Measurements from ENCODE around the gene CFAP54. TPM values are rescaled to one million over a fixed set of nuclear protein-coding genes. Genes with fewer than 3 reads are reported as not detected.

Gene CFAP54
- polyA plus RNA-seq, 1 of the 3 experiments (the other 2 are of a cell fraction), result 0.87 TPM

DNA sequence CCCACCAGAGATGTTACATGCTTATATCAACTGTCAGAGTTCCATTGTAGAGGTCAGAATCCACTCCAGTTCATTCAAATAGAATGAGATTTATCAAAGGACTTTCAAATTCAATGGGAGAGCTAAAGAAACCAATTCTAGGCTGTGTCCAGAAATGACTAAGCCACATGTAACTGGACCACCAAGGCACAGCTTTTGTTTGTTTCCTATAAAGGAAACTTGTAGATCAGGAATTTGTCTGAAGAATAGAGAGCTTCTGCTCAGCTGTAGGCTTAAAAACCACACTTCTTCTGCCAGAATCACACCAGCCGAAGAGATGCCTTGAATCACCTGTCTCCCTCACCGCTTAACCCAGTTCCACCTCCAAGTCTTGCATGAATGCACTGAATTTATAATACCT, 283.7 kb downstream of the CFAP54 start:
- no peak for DNase-seq
- Histone ChIP-seq H3K79me2 (ENCODE audit: insufficient read depth) (no peaks in the 10 kb centered on the region), H3K9me2 (no peaks in the 10 kb centered on the region), H2AFZ (ENCODE audit: low read depth) (no peak overlapping the region), H3F3A (replicated peaks; ENCODE audit: insufficient read depth) (peaks cover 7% of the 10 kb centered on the region), H3K4me3 (ENCODE audit: low read depth in 2 of 2, low read length in 1 of 2) (no peak overlapping the region), H4K20me1 (ENCODE audit: insufficient read depth) (no peaks in the 10 kb centered on the region), H3K9ac (no peak overlapping the region), H3K4me2 (no peak overlapping the region), H3K27ac (ENCODE audit: low read depth in 2 of 2, low read length in 1 of 2) (no peak overlapping the region), H3K36me3 (replicated peaks in 1 of 2; ENCODE audit: control insufficient read depth in 1 of 2, insufficient read depth in 2 of 2, low read length in 1 of 2) (no peaks in the 10 kb centered on the region), H3K9me3 (no peaks in the 10 kb centered on the region), H3K4me1 (ENCODE audit: control insufficient read depth in 1 of 2, insufficient read depth in 2 of 2, low read depth in 1 of 2, low read length in 1 of 2) (no peaks in the 10 kb centered on the region), H3K27me3 (ENCODE audit: insufficient read depth) (no peaks in the 10 kb centered on the region)
- POLR2A ChIA-PET, result no interaction called here
- CTCF ChIA-PET, result no interaction called here
- no peak for TF ChIP-seq CHD2 (IDR thresholded peaks at IDR 0.05; ENCODE audit: low read length, partially characterized antibody)
- TF ChIP-seq FOXM1 (IDR thresholded peaks at IDR 0.05; ENCODE audit: low read depth), result no peak
- TF ChIP-seq TCF12 (IDR thresholded peaks at IDR 0.05), result no peak
- TF ChIP-seq RXRA (IDR thresholded peaks at IDR 0.05; ENCODE audit: borderline replicate concordance, low read depth), result no peak
- TF ChIP-seq ZBTB33 (IDR thresholded peaks at IDR 0.05; ENCODE audit: borderline replicate concordance, low read depth), result no peak
- no peak for TF ChIP-seq NRF1 (IDR thresholded peaks at IDR 0.05; ENCODE audit: low read depth, low read length)
- TF ChIP-seq JUND (IDR thresholded peaks at IDR 0.05), result no peak
- TF ChIP-seq FOXJ3 (CRISPR knock-in tag; IDR thresholded peaks at IDR 0.05), result no peak
- TF ChIP-seq SMC3 (IDR thresholded peaks at IDR 0.05; ENCODE audit: low read depth, low read length), result no peak
- no peak for TF ChIP-seq YY1 (IDR thresholded peaks at IDR 0.05; ENCODE audit: low read depth)
- no peak for TF ChIP-seq TAF1 (IDR thresholded peaks at IDR 0.05; ENCODE audit: borderline replicate concordance, low read depth, low read length)
- TF ChIP-seq RCOR1 (IDR thresholded peaks at IDR 0.05; ENCODE audit: low read length), result no peak
- TF ChIP-seq, protein P1, sequence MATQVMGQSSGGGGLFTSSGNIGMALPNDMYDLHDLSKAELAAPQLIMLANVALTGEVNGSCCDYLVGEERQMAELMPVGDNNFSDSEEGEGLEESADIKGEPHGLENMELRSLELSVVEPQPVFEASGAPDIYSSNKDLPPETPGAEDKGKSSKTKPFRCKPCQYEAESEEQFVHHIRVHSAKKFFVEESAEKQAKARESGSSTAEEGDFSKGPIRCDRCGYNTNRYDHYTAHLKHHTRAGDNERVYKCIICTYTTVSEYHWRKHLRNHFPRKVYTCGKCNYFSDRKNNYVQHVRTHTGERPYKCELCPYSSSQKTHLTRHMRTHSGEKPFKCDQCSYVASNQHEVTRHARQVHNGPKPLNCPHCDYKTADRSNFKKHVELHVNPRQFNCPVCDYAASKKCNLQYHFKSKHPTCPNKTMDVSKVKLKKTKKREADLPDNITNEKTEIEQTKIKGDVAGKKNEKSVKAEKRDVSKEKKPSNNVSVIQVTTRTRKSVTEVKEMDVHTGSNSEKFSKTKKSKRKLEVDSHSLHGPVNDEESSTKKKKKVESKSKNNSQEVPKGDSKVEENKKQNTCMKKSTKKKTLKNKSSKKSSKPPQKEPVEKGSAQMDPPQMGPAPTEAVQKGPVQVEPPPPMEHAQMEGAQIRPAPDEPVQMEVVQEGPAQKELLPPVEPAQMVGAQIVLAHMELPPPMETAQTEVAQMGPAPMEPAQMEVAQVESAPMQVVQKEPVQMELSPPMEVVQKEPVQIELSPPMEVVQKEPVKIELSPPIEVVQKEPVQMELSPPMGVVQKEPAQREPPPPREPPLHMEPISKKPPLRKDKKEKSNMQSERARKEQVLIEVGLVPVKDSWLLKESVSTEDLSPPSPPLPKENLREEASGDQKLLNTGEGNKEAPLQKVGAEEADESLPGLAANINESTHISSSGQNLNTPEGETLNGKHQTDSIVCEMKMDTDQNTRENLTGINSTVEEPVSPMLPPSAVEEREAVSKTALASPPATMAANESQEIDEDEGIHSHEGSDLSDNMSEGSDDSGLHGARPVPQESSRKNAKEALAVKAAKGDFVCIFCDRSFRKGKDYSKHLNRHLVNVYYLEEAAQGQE (IDR thresholded peaks at IDR 0.05; ENCODE audit: low read depth, low read length), result no peak
- no peak for TF ChIP-seq MEF2A (IDR thresholded peaks at IDR 0.05; ENCODE audit: borderline replicate concordance, low read depth)
- TF ChIP-seq, protein P2, sequence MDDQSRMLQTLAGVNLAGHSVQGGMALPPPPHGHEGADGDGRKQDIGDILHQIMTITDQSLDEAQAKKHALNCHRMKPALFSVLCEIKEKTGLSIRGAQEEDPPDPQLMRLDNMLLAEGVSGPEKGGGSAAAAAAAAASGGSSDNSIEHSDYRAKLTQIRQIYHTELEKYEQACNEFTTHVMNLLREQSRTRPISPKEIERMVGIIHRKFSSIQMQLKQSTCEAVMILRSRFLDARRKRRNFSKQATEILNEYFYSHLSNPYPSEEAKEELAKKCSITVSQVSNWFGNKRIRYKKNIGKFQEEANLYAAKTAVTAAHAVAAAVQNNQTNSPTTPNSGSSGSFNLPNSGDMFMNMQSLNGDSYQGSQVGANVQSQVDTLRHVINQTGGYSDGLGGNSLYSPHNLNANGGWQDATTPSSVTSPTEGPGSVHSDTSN (IDR thresholded peaks at IDR 0.05), result no peak
- WGBS (ENCODE audit: low lambda C conversion rate), result 88% methylated on average over 2 of the region's 2 CpGs
